Measurements from ENCODE around the gene FKBP1B.
"Not testable (repeated sequence)": the region's sequence is repeated elsewhere in the genome, so short reads cannot be mapped to it uniquely, and the experiment has no call there.

FKBP1B gene

DNA sequence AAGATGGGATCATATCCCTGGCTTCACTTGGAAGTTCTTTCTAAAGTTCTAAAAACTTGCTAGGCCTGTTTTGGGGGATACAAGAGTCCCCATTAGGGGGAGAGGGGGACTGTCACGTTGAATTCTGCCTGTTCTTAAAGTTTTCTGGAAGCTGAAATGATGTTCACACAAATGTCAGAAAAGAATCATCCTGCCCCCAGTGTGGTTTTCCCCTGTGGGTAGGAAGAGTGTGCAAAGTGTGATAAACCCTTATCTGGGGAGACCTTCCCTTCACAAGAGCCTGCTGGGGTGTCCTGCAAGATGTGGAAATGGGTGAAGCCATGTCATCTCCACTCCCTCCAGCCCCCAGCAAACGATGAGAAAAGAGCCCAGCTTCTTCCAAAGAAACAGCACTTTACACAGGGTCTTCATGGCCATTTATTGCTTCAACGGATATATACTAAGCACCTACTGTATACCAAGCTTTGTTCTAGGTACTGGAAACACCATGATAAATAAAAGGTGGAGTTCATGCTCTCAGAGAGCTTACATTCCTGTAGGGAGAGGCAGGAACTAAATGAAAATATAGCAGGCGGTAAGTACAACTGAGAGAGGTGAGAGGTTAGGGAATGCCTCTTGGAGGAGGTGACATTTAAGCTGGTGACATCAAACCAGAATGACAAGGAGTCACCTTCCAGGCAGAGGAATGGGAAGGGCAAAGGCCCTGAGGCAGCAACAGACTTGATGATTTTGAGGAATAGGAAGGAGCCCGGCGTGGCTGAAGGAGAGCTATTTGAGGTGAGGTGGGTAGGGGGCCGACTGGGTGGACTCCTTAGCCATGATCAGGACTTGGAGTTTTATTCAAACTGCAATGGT lies 38.1 kb upstream of the FKBP1B start:
- no peak for DNase-seq (ENCODE audit: low spot score)
- TF ChIP-seq, protein P1, sequence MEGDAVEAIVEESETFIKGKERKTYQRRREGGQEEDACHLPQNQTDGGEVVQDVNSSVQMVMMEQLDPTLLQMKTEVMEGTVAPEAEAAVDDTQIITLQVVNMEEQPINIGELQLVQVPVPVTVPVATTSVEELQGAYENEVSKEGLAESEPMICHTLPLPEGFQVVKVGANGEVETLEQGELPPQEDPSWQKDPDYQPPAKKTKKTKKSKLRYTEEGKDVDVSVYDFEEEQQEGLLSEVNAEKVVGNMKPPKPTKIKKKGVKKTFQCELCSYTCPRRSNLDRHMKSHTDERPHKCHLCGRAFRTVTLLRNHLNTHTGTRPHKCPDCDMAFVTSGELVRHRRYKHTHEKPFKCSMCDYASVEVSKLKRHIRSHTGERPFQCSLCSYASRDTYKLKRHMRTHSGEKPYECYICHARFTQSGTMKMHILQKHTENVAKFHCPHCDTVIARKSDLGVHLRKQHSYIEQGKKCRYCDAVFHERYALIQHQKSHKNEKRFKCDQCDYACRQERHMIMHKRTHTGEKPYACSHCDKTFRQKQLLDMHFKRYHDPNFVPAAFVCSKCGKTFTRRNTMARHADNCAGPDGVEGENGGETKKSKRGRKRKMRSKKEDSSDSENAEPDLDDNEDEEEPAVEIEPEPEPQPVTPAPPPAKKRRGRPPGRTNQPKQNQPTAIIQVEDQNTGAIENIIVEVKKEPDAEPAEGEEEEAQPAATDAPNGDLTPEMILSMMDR (IDR thresholded peaks at IDR 0.05; ENCODE audit: extremely low read depth, missing control alignments), result no peak

DNA sequence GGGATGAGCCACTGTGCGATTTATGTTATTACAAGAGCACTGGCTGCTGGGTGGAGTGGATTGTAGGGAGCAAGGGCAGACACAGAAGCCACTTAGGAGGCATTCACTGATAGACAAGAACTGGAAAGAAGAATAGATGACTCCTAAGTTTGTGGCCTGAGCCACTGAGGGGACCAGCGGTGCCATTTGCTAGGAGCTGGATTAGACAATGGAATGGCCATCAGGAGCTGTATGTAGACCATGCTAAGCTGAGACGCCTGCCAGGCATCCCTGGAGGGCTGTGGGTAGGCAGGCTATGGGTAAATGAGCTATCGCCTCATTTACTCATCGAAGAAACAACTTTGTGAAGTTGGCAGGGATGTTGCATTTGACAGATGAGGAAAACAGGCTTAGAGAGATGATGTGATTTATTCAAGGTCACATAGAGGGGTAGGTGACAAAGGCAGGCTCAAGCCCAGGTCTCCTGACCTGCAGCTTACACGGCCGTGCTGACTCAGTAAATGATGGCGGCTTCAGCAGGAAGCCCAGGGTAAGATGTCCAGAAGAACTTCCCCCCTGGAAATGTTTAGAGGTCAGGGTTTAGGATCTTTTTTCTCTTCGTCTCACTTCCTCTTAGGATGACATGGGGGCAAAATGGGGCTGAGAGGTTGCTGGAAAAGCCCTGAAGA lies 36.9 kb upstream of the FKBP1B start:
- TF ChIP-seq, protein P1 (IDR thresholded peaks at IDR 0.05; ENCODE audit: extremely low read depth, missing control alignments), result no peak
- DNase-seq (ENCODE audit: low spot score), result no peak

- DNase-seq (ENCODE audit: low spot score), result not testable (repeated sequence)
Observed at GRCh38 chr2:24014902-24015301, 34.6 kb upstream of the FKBP1B start.

DNA sequence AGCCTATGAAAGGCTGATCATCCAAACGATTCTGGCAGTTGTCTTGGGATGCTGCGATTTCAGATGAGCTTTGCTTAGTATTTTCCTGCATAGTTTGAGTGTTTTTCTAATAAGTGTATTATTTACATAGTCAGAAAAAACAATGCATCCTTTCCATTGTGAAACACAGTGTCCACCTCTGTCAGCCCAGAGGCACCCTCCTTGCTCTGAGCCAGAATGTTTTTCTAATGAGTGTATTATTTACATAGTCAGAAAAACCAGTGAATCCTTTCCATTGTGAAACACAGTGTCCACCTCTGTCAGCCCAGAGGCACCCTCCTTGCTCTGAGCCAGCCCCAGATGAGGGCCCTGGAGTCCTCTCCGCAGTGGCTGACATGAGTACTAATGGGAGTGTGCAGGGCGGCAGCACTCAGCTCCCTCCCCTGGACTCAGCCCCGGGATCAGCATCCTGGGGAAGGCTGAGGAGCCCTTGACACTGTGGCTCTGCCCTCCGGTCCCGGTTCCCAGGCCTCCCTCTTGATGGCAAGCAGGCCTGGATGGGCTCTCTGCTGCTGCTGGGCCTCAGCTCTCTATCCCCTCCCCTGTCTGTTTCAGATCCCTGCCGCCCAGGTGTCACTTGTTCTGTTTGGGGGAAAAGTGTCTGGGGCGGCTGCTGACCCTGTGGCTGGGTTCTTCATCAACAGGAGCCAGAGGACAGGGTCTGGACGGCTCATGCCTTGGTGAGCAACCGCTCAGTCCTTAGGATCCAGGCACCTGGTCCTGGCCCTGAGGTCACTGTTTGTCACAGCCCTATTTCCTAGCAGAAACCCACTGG lies 33.8 kb upstream of the FKBP1B start:
- DNase-seq (ENCODE audit: low spot score), result no peak

GRCh38 chr2:24016376-24016761 lies 33.2 kb upstream of the FKBP1B start:
- TF ChIP-seq, protein P1 (IDR thresholded peaks at IDR 0.05; ENCODE audit: extremely low read depth, missing control alignments), result no peak
- no peak for DNase-seq (ENCODE audit: low spot score)

More for the DNA sequence above, 33.8 kb upstream of the FKBP1B start:
- TF ChIP-seq, protein P1 (IDR thresholded peaks at IDR 0.05; ENCODE audit: extremely low read depth, missing control alignments), result no peak

GRCh38 chr2:24016853-24017703 lies 32.5 kb upstream of the FKBP1B start:
- TF ChIP-seq, protein P1 (IDR thresholded peaks at IDR 0.05; ENCODE audit: extremely low read depth, missing control alignments), result no peak

DNA sequence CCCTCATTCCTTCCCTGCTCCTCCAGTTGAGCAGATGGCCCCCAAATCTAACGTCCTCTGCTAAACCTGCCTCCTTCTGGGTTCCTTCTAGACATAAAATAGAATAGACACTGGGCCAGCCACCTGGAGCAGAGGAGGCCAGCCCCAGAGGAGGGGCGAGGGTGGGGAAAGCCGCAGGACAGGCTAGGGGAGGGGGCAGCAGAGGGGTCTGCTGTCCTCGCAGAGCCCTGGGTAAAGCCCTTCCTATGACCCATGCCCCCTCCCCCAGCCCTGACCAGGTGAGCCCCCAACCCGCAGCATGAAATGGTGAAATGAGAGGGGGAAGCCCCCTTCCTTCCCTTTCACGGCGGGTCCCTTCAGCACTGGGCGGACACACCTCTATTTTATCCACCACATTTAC lies 31.8 kb upstream of the FKBP1B start:
- no peak for DNase-seq (ENCODE audit: low spot score)
- TF ChIP-seq, protein P1 (IDR thresholded peaks at IDR 0.05; ENCODE audit: extremely low read depth, missing control alignments), result no peak

More at GRCh38 chr2:24016853-24017703, 32.5 kb upstream of the FKBP1B start:
- no peak for DNase-seq (ENCODE audit: low spot score)

Measured in GM20000 (cell line).